ENCODE results near the gene KRT80.

DNA sequence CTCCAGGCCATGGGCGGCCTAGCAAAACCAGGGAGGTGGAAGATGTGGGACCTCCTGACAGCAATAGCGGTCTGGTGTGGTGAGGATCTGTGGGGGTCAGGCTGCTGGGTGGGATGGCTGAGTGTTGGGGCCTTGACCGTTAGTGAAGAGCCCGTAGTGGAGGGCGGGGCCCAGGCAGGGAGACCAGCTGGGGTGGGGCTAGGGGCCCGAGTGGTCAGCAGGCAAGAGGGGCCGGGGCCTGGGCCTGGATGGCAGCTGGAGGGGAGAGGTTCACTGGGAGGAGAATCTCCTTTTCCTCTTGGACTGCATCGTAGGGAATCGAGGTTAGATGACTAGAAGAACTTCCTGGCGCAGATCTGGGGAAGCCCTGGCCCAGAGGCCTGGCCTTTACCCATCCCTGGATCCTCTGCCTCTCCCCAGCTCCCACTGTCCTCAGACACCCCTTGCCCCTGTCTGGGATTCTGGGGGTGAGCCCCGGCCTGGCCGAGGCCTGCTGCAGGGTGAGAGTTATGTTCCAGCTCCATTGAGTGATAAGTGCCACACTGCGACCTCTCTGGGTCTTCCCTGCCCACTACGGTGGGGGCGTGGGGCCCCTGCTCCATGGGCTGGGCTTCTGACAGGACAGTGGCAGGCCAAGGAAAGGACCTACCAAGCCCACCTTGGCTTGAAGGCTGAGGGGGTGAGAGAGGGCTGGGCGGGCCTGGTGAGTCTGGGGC, 47.1 kb downstream of the KRT80 start:
- TF ChIP-seq, protein P1, sequence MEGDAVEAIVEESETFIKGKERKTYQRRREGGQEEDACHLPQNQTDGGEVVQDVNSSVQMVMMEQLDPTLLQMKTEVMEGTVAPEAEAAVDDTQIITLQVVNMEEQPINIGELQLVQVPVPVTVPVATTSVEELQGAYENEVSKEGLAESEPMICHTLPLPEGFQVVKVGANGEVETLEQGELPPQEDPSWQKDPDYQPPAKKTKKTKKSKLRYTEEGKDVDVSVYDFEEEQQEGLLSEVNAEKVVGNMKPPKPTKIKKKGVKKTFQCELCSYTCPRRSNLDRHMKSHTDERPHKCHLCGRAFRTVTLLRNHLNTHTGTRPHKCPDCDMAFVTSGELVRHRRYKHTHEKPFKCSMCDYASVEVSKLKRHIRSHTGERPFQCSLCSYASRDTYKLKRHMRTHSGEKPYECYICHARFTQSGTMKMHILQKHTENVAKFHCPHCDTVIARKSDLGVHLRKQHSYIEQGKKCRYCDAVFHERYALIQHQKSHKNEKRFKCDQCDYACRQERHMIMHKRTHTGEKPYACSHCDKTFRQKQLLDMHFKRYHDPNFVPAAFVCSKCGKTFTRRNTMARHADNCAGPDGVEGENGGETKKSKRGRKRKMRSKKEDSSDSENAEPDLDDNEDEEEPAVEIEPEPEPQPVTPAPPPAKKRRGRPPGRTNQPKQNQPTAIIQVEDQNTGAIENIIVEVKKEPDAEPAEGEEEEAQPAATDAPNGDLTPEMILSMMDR (optimal IDR thresholded peaks at IDR 0.05 in 1 of 3, IDR thresholded peaks at IDR 0.05 in 1 of 3, conservative IDR thresholded peaks at IDR 0.05 in 1 of 3; ENCODE audit: extremely low read depth in 1 of 3, insufficient read depth in 2 of 3, low read length in 3 of 3) = no peak
- TF ChIP-seq EZH2 (IDR thresholded peaks at IDR 0.05; ENCODE audit: low read length) = no peak
